ENCODE measurements around the gene FARP2. TPM values are rescaled to one million over a fixed set of nuclear protein-coding genes. Genes with fewer than 3 reads are reported as not detected.
"Not testable (repeated sequence)": the region's sequence is repeated elsewhere in the genome, so short reads cannot be mapped to it uniquely, and the experiment has no call there.

FARP2 gene
- total RNA-seq, 2 experiments from 2014 or later = 17.2 to 18.3 TPM

GRCh38 chr2:241505781-241506201 lies 149.7 kb downstream of the FARP2 start:
- H3K9me3 Mint-ChIP-seq = no peaks in the 10 kb centered on the region
- intact Hi-C loops (cut with DNase I, micrococcal nuclease) = loop anchor here (5.0 to 10.0 kb wide), 4 partner anchors 63 to 353 kb away; partner anchors contain the start of gene PPP1R7 (in 1 of the 2)
- TF ChIP-seq CTCF (IDR thresholded peaks at IDR 0.05) = no peak
- Histone ChIP-seq H3K4me1 (ENCODE audit: insufficient read depth, low read length) (peaks cover 30% of the 10 kb centered on the region), H3K36me3 (ENCODE audit: insufficient read depth, low read length) (peaks cover 2% of the 10 kb centered on the region), H3K27me3 (ENCODE audit: control insufficient read depth in 1 of 2, insufficient read depth in 2 of 2, low read length in 2 of 2) (no peaks in the 10 kb centered on the region), H3K9me3 (ENCODE audit: control insufficient read depth in 1 of 2, insufficient read depth in 1 of 2, low read length in 2 of 2) (no peaks in the 10 kb centered on the region), H3K4me3 (ENCODE audit: low read length) (no peak overlapping the region), H3K27ac (ENCODE audit: low read depth in 1 of 2, low read length in 2 of 2) (no peak overlapping the region)
- H3K4me3 Mint-ChIP-seq = peak overlapping the region; percentile 89
- no peak overlapping the region for H3K27ac Mint-ChIP-seq
- POLR2A ChIA-PET = no interaction called here
- DNase-seq (no peak), ATAC-seq (ENCODE audit: poor library complexity) (no peak)
- no peaks in the 10 kb centered on the region for H3K27me3 Mint-ChIP-seq
- H3K4me1 Mint-ChIP-seq (ENCODE audit: low read depth) = peaks cover 15% of the 10 kb centered on the region
- H3K36me3 Mint-ChIP-seq (ENCODE audit: low read depth) = no peaks in the 10 kb centered on the region
- CTCF ChIA-PET = no interaction called here

- DNase-seq; H3K36me3 ChIP-seq (ENCODE audit: insufficient read depth, low read length); H3K9me3 ChIP-seq (ENCODE audit: control insufficient read depth in 1 of 2, insufficient read depth in 1 of 2, low read length in 2 of 2); H3K27me3 Mint-ChIP-seq; CTCF ChIA-PET; H3K27me3 ChIP-seq (ENCODE audit: control insufficient read depth in 1 of 2, insufficient read depth in 2 of 2, low read length in 2 of 2); H3K36me3 Mint-ChIP-seq (ENCODE audit: low read depth); ATAC-seq (ENCODE audit: poor library complexity); POLR2A ChIA-PET; H3K9me3 Mint-ChIP-seq; H3K27ac Mint-ChIP-seq; H3K27ac ChIP-seq (ENCODE audit: low read depth in 1 of 2, low read length in 2 of 2); H3K4me3 ChIP-seq (ENCODE audit: low read length): not testable (repeated sequence)
- intact Hi-C loops (cut with DNase I, micrococcal nuclease) = loop anchor here (5.0 to 10.0 kb wide), 4 partner anchors 64 to 354 kb away; partner anchors contain the start of gene PPP1R7 (in 1 of the 2)
- peaks cover 15% of the 10 kb centered on the region for H3K4me1 Mint-ChIP-seq (ENCODE audit: low read depth)
- H3K4me1 ChIP-seq (ENCODE audit: insufficient read depth, low read length) = peaks cover 30% of the 10 kb centered on the region
- peak overlapping the region; percentile 89 for H3K4me3 Mint-ChIP-seq
Observed at GRCh38 chr2:241506317-241506716, 150.2 kb downstream of the FARP2 start.

- ChIA-PET POLR2A (no interaction called here), CTCF (no interaction called here)
- H3K4me3 Mint-ChIP-seq = peak overlapping the region; percentile 89
- H3K36me3 Mint-ChIP-seq (ENCODE audit: low read depth) = no peaks in the 10 kb centered on the region
- H3K36me3 ChIP-seq (ENCODE audit: insufficient read depth, low read length) = no peaks in the 10 kb centered on the region
- TF ChIP-seq CTCF (IDR thresholded peaks at IDR 0.05) = no peak
- peaks cover 15% of the 10 kb centered on the region for H3K4me1 Mint-ChIP-seq (ENCODE audit: low read depth)
- H3K9me3 ChIP-seq (ENCODE audit: control insufficient read depth in 1 of 2, insufficient read depth in 1 of 2, low read length in 2 of 2) = no peaks in the 10 kb centered on the region
- intact Hi-C loops (cut with DNase I, micrococcal nuclease) = loop anchor here (5.0 to 10.0 kb wide), 4 partner anchors 65 to 355 kb away; partner anchors contain the start of gene PPP1R7 (in 1 of the 2)
- H3K27me3 ChIP-seq (ENCODE audit: control insufficient read depth in 1 of 2, insufficient read depth in 2 of 2, low read length in 2 of 2) = no peaks in the 10 kb centered on the region
- no peak overlapping the region for H3K27ac Mint-ChIP-seq
- no peak for ATAC-seq (ENCODE audit: poor library complexity)
- no peaks in the 10 kb centered on the region for H3K9me3 Mint-ChIP-seq
- no peak overlapping the region for H3K27ac ChIP-seq (ENCODE audit: low read depth in 1 of 2, low read length in 2 of 2)
- H3K27me3 Mint-ChIP-seq = no peaks in the 10 kb centered on the region
- peak overlapping the region; percentile 63 for H3K4me3 ChIP-seq (ENCODE audit: low read length)
- H3K4me1 ChIP-seq (ENCODE audit: insufficient read depth, low read length) = peaks cover 30% of the 10 kb centered on the region
- DNase-seq = no peak
Observed at GRCh38 chr2:241506793-241507429, 150.8 kb downstream of the FARP2 start.
